ENCODE data around the gene CCL28.
"Not testable (repeated sequence)": the region's sequence is repeated elsewhere in the genome, so short reads cannot be mapped to it uniquely, and the experiment has no call there.

The CCL28 gene

GRCh38 chr5:43412156-43412555 is at the start of gene CCL28:
CCL28 (minus strand) TSS chr5:43412391; CDS start chr5:43412316, 75 bp downstream.
- no peak for DNase-seq

GRCh38 chr5:43461066-43461465 is 48.9 kb upstream of the CCL28 start:
- DNase-seq = no peak

GRCh38 chr5:43456556-43456955 is 44.4 kb upstream of the CCL28 start:
- no peak for DNase-seq

- not testable (repeated sequence) for DNase-seq
These were observed 29.4 kb upstream of the CCL28 start for GRCh38 chr5:43441575-43441974.

- DNase-seq = no peak
These were observed 25.0 kb upstream of the CCL28 start for GRCh38 chr5:43437062-43437660.

- no peak for DNase-seq
These were observed 21.2 kb upstream of the CCL28 start for GRCh38 chr5:43433382-43433781.

- no peak for DNase-seq
These were observed 20.5 kb upstream of the CCL28 start for GRCh38 chr5:43432486-43433375.

GRCh38 chr5:43429706-43430105 is 17.5 kb upstream of the CCL28 start:
- no peak for DNase-seq

- no peak for DNase-seq
These were observed 16.8 kb upstream of the CCL28 start for GRCh38 chr5:43429016-43429415.

- no peak for DNase-seq
These were observed 15.1 kb upstream of the CCL28 start for GRCh38 chr5:43427306-43427705.

- DNase-seq = no peak
These were observed 13.8 kb upstream of the CCL28 start for GRCh38 chr5:43425983-43426382.

- not testable (repeated sequence) for DNase-seq
These were observed 10.9 kb upstream of the CCL28 start for GRCh38 chr5:43423086-43423485.

- no peak for DNase-seq
These were observed 10.0 kb upstream of the CCL28 start for GRCh38 chr5:43422143-43422542.

- no peak for DNase-seq
These were observed 9.4 kb upstream of the CCL28 start for GRCh38 chr5:43421450-43422133.

- DNase-seq = no peak
These were observed 8.1 kb upstream of the CCL28 start for GRCh38 chr5:43420241-43420640.

GRCh38 chr5:43418561-43418960 is 6.4 kb upstream of the CCL28 start:
- no peak for DNase-seq

GRCh38 chr5:43416803-43417394 is 4.7 kb upstream of the CCL28 start:
- no peak for DNase-seq

- DNase-seq = no peak
These were observed 4.0 kb upstream of the CCL28 start for GRCh38 chr5:43415935-43416802.

- no peak for DNase-seq
These were observed 1.8 kb upstream of the CCL28 start for GRCh38 chr5:43413966-43414365.

GRCh38 chr5:43412644-43413043 is 453 bp upstream of the CCL28 start:
- no peak for DNase-seq

GRCh38 chr5:43411495-43411894 is 696 bp downstream of the CCL28 start:
- DNase-seq = no peak

- DNase-seq = no peak
These were observed 1.8 kb downstream of the CCL28 start for GRCh38 chr5:43410414-43410813.
